Measurements from ENCODE around the gene EDEM2. TPM values are rescaled to one million over a fixed set of nuclear protein-coding genes. Genes with fewer than 3 reads are reported as not detected.

Gene EDEM2
- total and polyA plus RNA-seq, 2 of the 4 experiments (the other 2 are of a cell fraction), result 19.0 to 27.4 TPM

DNA sequence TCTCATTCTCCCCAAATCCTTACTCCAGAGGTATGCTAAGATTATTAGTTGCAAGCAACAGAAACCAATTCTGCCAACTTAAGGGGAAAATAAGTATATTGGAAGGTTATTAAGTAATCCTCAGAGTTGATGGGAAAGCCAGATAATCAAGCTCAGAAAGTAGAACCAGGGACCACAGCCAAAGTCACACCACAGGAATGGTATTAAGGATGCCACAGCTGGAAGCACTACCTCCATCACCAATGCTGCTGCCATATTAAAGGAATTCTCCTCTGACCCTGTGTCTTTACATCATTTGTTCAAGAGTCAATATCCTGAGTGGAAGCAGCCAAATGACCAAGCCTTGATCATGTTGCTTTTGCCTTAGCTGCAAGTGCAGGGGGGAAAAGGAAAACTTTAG lies 34.6 kb upstream of the EDEM2 start:
- in situ Hi-C loops (cut with MboI; ENCODE audit: low sequenced_read_pairs), result no loop called here
- Histone ChIP-seq H3K4me3 (ENCODE audit: insufficient read depth, low read depth, low read length) (no peak overlapping the region), H3K4ac (ENCODE audit: low read depth, low read length) (no peak overlapping the region), H2BK15ac (ENCODE audit: low read depth, low read length) (no peak overlapping the region), H3K4me1 (ENCODE audit: control insufficient read depth, insufficient read depth, low read length) (no peaks in the 10 kb centered on the region), H3K79me1 (ENCODE audit: low read depth in 1 of 2, low read length in 2 of 2) (no peaks in the 10 kb centered on the region), H2BK5ac (ENCODE audit: low read depth, low read length, poor library complexity, severe bottlenecking) (no peak overlapping the region), H2BK120ac (ENCODE audit: low read depth, low read length) (no peak overlapping the region), H2AK5ac (ENCODE audit: low read depth, low read length) (no peak overlapping the region), H3K4me2 (ENCODE audit: low read depth, low read length) (no peak overlapping the region), H3K9me1 (ENCODE audit: insufficient read depth, low read length) (no peaks in the 10 kb centered on the region; the same call in 1 of the 2 replicates), H3K9ac (ENCODE audit: low read depth, low read length) (no peak overlapping the region), H2AK9ac (replicated peaks; ENCODE audit: low read depth, low read length, poor library complexity) (no peak overlapping the region), H3K36me3 (ENCODE audit: control insufficient read depth, insufficient read depth, low read length) (no peaks in the 10 kb centered on the region), H3K56ac (ENCODE audit: extremely low read depth, insufficient read depth, low read length) (no peak overlapping the region), H2AFZ (replicated peaks; ENCODE audit: low read length, poor library complexity) (no peak overlapping the region), H4K8ac (ENCODE audit: low read depth in 2 of 2, low read length in 2 of 2) (no peak overlapping the region), H2BK20ac (ENCODE audit: low read depth, low read length) (no peak overlapping the region), H4K20me1 (ENCODE audit: insufficient read depth, low read length) (no peaks in the 10 kb centered on the region), H4K5ac (ENCODE audit: low read depth, low read length) (no peak overlapping the region), H3K14ac (replicated peaks; ENCODE audit: low read depth, low read length) (no peak overlapping the region), H3K27me3 (ENCODE audit: control insufficient read depth, insufficient read depth, low read length) (no peaks in the 10 kb centered on the region), H3K18ac (ENCODE audit: low read depth, low read length) (no peak overlapping the region), H3K9me3 (ENCODE audit: control insufficient read depth, insufficient read depth, low read length) (no peaks in the 10 kb centered on the region), H3K23ac (ENCODE audit: low read depth, low read length) (no peak overlapping the region), H4K91ac (ENCODE audit: insufficient read depth, low read depth, low read length) (no peak overlapping the region), H3K27ac (ENCODE audit: insufficient read depth, low read length) (no peak overlapping the region)
- TF ChIP-seq NFE2L2 (IDR thresholded peaks at IDR 0.05; ENCODE audit: low read depth, low read length) (no peak), SMC3 (IDR thresholded peaks at IDR 0.05; ENCODE audit: low read depth, low read length) (no peak), MXI1 (IDR thresholded peaks at IDR 0.05; ENCODE audit: borderline replicate concordance, low read depth, low read length) (no peak), CEBPB (IDR thresholded peaks at IDR 0.05; ENCODE audit: low read depth, low read length) (no peak), MAFK (IDR thresholded peaks at IDR 0.05; ENCODE audit: low read depth, low read length) (no peak), POLR2A (IDR thresholded peaks at IDR 0.05; ENCODE audit: low read depth, low read length) (no peak), RFX5 (IDR thresholded peaks at IDR 0.05; ENCODE audit: low read depth, low read length) (no peak), RCOR1 (IDR thresholded peaks at IDR 0.05; ENCODE audit: insufficient replicate concordance, low read length) (no peak), RAD21 (IDR thresholded peaks at IDR 0.05; ENCODE audit: low read length) (no peak), CHD1 (IDR thresholded peaks at IDR 0.05; ENCODE audit: low read depth, low read length) (no peak), MAZ (IDR thresholded peaks at IDR 0.05; ENCODE audit: borderline replicate concordance, low read depth, low read length) (no peak), BHLHE40 (IDR thresholded peaks at IDR 0.05; ENCODE audit: low read depth, low read length) (no peak), FOS (IDR thresholded peaks at IDR 0.05; ENCODE audit: low read depth, low read length) (no peak)
- TF ChIP-seq, protein P1, sequence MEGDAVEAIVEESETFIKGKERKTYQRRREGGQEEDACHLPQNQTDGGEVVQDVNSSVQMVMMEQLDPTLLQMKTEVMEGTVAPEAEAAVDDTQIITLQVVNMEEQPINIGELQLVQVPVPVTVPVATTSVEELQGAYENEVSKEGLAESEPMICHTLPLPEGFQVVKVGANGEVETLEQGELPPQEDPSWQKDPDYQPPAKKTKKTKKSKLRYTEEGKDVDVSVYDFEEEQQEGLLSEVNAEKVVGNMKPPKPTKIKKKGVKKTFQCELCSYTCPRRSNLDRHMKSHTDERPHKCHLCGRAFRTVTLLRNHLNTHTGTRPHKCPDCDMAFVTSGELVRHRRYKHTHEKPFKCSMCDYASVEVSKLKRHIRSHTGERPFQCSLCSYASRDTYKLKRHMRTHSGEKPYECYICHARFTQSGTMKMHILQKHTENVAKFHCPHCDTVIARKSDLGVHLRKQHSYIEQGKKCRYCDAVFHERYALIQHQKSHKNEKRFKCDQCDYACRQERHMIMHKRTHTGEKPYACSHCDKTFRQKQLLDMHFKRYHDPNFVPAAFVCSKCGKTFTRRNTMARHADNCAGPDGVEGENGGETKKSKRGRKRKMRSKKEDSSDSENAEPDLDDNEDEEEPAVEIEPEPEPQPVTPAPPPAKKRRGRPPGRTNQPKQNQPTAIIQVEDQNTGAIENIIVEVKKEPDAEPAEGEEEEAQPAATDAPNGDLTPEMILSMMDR (conservative IDR thresholded peaks at IDR 0.05; ENCODE audit: low read depth, low read length), result no peak
- TF ChIP-seq, protein P2, sequence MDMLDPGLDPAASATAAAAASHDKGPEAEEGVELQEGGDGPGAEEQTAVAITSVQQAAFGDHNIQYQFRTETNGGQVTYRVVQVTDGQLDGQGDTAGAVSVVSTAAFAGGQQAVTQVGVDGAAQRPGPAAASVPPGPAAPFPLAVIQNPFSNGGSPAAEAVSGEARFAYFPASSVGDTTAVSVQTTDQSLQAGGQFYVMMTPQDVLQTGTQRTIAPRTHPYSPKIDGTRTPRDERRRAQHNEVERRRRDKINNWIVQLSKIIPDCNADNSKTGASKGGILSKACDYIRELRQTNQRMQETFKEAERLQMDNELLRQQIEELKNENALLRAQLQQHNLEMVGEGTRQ (IDR thresholded peaks at IDR 0.05; ENCODE audit: low read depth, low read length), result no peak
- POLR2A ChIA-PET (ENCODE audit: unreplicated experiment), result no interaction called here
- CTCF ChIA-PET, result no interaction called here
- dilution Hi-C loops (cut with HindIII; ENCODE audit: low sequenced_read_pairs, unreplicated experiment), result no loop called here
- intact Hi-C loops (cut with micrococcal nuclease), result no loop called here
- ATAC-seq (ENCODE audit: low read depth) (no peak; the same call in 1 of the 2 replicates), DNase-seq (peak; percentile 41)
- BruUV-seq (replicated peaks), result no TSS peak

All from IMR-90 (cell line).